Stimulated activated effector memory CD8-positive, alpha-beta T cell treated with anti-CD3 and anti-CD28 coated beads, Interleukin-12 subunit alpha, Interleukin-12 subunit beta, amount 100 ng/mL, for 72 hours (primary cell): Measurements from ENCODE around the gene PLP2.

ENCODE experiments used
- ATAC-seq: fragments of 150-1000 bp; cut with Tn5 transposase; 2 replicates; pipeline ENCODE4 v1.10.0; 2021
- DNase-seq, 2 donors: peaks; one replicate each; pipeline ENCODE4 v3.0.0; 2021 to 2022; ENCODE audit warnings: low spot score in 2 of 2
- H3K27ac Mint-ChIP-seq: one replicate; pipeline ENCODE4 v1.8.0; 2022; ENCODE audit warnings: mild to moderate bottlenecking, mixed read lengths
- H3K36me3 Mint-ChIP-seq: one replicate; pipeline ENCODE4 v1.8.0; 2022; ENCODE audit warnings: mild to moderate bottlenecking, mixed read lengths
- H3K4me1 Mint-ChIP-seq: one replicate; pipeline ENCODE4 v1.8.0; 2022; ENCODE audit warnings: mixed read lengths
- H3K4me3 Mint-ChIP-seq: one replicate; pipeline ENCODE4 v1.8.0; 2022; ENCODE audit warnings: mild to moderate bottlenecking, mixed read lengths
- H3K9me3 Mint-ChIP-seq: one replicate; pipeline ENCODE4 v1.8.0; 2022; ENCODE audit warnings: mixed read lengths

Gene PLP2

GRCh38 chrX:49209434-49210251 lies 37.9 kb downstream of the PLP2 start:
- Mint-ChIP-seq H3K9me3 (peaks cover 7% of the 10 kb centered on the region), H3K4me1 (no peaks in the 10 kb centered on the region), H3K4me3 (no peak overlapping the region), H3K27ac (no peak overlapping the region), H3K36me3 (no peaks in the 10 kb centered on the region)
- ATAC-seq (no peak), DNase-seq (no peak)

- DNase-seq (no peak), ATAC-seq (no peak)
- H3K4me3 Mint-ChIP-seq, result no peak overlapping the region
- no peaks in the 10 kb centered on the region for H3K36me3 Mint-ChIP-seq
- no peaks in the 10 kb centered on the region for H3K4me1 Mint-ChIP-seq
- H3K27ac Mint-ChIP-seq, result no peak overlapping the region
- peaks cover 7% of the 10 kb centered on the region for H3K9me3 Mint-ChIP-seq
Observed at GRCh38 chrX:49210406-49210805, 38.7 kb downstream of the PLP2 start.

DNA sequence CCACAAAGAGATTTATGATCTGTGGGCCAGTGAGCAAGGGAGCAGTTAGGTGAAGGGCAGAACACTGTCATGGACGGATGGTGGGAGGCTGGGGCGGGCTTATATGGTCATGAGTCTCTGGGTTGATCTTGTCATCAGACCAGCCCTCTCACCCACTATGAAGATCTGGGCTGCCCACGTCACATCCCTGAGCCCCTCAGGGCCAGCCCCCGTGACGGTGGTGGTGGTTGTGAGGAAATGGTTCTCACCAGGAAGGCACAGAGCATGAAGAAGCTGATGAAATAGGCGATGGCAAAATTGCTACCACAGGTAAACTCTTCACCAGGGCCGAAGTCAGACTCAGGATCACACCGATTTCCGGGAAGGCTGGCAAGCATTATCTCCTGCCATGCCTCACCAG lies 39.4 kb downstream of the PLP2 start:
- Mint-ChIP-seq H3K27ac (no peak overlapping the region), H3K4me3 (no peak overlapping the region), H3K4me1 (no peaks in the 10 kb centered on the region), H3K9me3 (peaks cover 7% of the 10 kb centered on the region), H3K36me3 (no peaks in the 10 kb centered on the region)
- no peak for DNase-seq
- no peak for ATAC-seq

DNA sequence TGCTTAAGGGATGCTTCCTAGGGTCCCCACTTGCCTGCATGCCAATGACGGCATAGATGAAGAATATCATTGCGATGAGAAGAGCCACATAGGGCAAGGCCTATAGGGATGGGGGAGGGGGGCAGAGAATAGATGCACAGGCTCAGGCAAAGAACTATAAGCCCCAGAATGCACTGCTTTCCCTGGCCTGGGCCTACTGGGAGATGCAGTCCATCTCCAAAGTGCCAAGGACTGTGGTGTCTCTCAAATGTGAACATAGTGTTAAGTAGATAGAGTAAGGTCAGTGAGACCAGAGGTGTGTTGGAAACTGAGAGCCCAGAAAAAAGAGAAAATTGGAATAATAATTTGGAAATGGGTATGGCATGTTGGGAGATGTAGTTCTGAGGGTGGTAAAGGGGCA lies 40.5 kb downstream of the PLP2 start:
- DNase-seq (no peak), ATAC-seq (no peak)
- H3K4me1 Mint-ChIP-seq, result no peaks in the 10 kb centered on the region
- no peaks in the 10 kb centered on the region for H3K36me3 Mint-ChIP-seq
- H3K27ac Mint-ChIP-seq, result no peak overlapping the region
- no peak overlapping the region for H3K4me3 Mint-ChIP-seq
- H3K9me3 Mint-ChIP-seq, result peaks cover 7% of the 10 kb centered on the region

DNA sequence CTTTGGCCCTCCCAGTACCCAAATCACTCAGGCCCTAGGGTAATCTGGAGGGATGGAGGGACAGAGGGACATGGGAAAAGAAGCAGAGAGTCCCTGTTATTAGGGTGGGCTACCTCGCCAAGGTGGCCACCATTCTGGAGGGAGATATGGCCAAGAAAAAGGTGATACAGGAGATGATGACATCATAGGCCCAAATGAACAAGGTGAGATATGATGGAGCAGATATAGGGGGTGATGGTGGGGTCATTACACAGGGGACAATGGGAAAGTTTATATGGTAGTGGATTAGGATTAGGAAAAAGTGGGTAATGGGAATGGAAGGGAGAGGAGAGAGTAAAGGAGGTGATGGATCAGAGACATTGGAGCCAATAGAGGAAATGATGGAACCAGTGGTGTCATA lies 41.2 kb downstream of the PLP2 start:
- H3K36me3 Mint-ChIP-seq, result no peaks in the 10 kb centered on the region
- DNase-seq (no peak), ATAC-seq (no peak)
- no peak overlapping the region for H3K4me3 Mint-ChIP-seq
- no peaks in the 10 kb centered on the region for H3K4me1 Mint-ChIP-seq
- H3K27ac Mint-ChIP-seq, result no peak overlapping the region
- H3K9me3 Mint-ChIP-seq, result peaks cover 7% of the 10 kb centered on the region

DNA sequence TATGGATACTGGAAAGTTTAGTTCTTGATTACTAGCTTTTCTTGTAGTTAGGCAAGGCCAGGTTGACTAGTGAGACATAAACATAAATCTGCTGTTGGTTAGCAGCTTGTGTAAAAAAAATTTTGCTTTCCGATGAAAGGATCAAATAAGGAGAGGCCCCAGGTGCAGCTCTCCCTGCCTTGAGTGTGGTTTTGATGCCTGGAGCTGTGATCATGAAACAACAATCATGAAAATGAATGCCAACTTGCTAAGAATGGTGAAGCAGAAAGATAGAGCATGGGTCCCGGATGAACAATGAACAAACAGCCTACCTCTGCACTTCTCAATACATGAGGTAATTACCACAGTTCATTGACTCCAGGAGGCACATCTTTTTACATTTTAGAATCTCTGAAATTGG lies 42.7 kb downstream of the PLP2 start:
- no peak for DNase-seq
- no peak for ATAC-seq
- Mint-ChIP-seq H3K9me3 (peaks cover 7% of the 10 kb centered on the region), H3K27ac (no peak overlapping the region), H3K36me3 (no peaks in the 10 kb centered on the region), H3K4me1 (no peaks in the 10 kb centered on the region), H3K4me3 (no peak overlapping the region)

GRCh38 chrX:49214996-49215526 lies 43.4 kb downstream of the PLP2 start:
- Mint-ChIP-seq H3K4me3 (no peak overlapping the region), H3K27ac (no peak overlapping the region), H3K4me1 (no peaks in the 10 kb centered on the region), H3K9me3 (peaks cover 7% of the 10 kb centered on the region), H3K36me3 (no peaks in the 10 kb centered on the region)
- DNase-seq (no peak), ATAC-seq (no peak)

DNA sequence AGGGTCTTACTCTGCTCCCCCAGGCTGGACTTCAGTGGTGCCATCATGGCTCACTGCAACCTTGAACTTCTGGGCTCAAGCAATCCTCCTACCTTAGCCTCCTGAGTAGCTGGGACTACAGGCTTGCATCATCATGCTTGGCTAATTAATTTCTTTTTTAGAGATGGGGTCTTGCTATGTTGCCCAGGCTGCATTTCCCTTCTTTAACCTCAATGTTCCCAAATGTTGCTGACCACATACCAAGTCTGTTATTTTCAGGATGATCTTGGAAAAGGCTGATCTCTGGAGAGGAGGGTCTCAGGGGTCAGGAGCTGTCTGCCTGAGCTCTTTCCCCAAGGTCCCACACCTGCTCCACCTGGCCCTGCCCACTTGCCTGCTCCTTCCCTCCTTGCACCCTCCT lies 48.4 kb downstream of the PLP2 start:
- Mint-ChIP-seq H3K4me1 (no peaks in the 10 kb centered on the region), H3K36me3 (no peaks in the 10 kb centered on the region), H3K9me3 (no peaks in the 10 kb centered on the region), H3K27ac (no peak overlapping the region), H3K4me3 (no peak overlapping the region)
- no peak for ATAC-seq
- no peak for DNase-seq

GRCh38 chrX:49221868-49222267 lies 50.2 kb downstream of the PLP2 start:
- Mint-ChIP-seq H3K36me3 (no peaks in the 10 kb centered on the region), H3K4me1 (no peaks in the 10 kb centered on the region), H3K9me3 (no peaks in the 10 kb centered on the region), H3K27ac (no peak overlapping the region), H3K4me3 (no peak overlapping the region)
- ATAC-seq (no peak), DNase-seq (no peak)
